WTC11 (cell line): ENCODE measurements around the gene SOX6. TPM values are rescaled to one million over a fixed set of nuclear protein-coding genes. Genes with fewer than 3 reads are reported as not detected.

Source experiments
- ATAC-seq: fragments of 200-7000 bp; cut with Tn5 transposase; 2 replicates; pipeline ENCODE4 v1.10.0; 2021; ENCODE audit warnings: mild to moderate bottlenecking, moderate library complexity
- CTCF ChIA-PET: fragments of 300-600 bp; sonication (Branson Sonifier 250); formaldehyde crosslinking; loops from one replicate; lab custom pipeline; 2021; ENCODE audit warnings: antibody characterized with exemption; lab: Charles Lee
- POLR2A ChIA-PET: fragments of 350-600 bp; sonication (Branson Sonifier 250); formaldehyde crosslinking; loops from one replicate; lab custom pipeline; 2021; ENCODE audit warnings: antibody characterized with exemption; lab: Charles Lee
- DNase-seq: peaks from one replicate; pipeline ENCODE4 v3.0.0; 2021; ENCODE audit warnings: low spot score
- H3K27ac Mint-ChIP-seq: 2 replicates; pipeline ENCODE4 v1.8.0; 2021; ENCODE audit warnings: mixed read lengths
- H3K27me3 Mint-ChIP-seq: 2 replicates; pipeline ENCODE4 v1.8.0; 2021; ENCODE audit warnings: low read depth, mild to moderate bottlenecking, moderate library complexity, mixed read lengths
- H3K36me3 Mint-ChIP-seq: 2 replicates; pipeline ENCODE4 v1.8.0; 2021; ENCODE audit warnings: mixed read lengths
- H3K4me1 Mint-ChIP-seq: 2 replicates; pipeline ENCODE4 v1.8.0; 2022; ENCODE audit warnings: mixed read lengths
- H3K4me3 Mint-ChIP-seq: 2 replicates; pipeline ENCODE4 v1.8.0; 2021; ENCODE audit warnings: mild to moderate bottlenecking, moderate library complexity, mixed read lengths
- H3K9me3 Mint-ChIP-seq: 2 replicates; pipeline ENCODE4 v1.8.0; 2021; ENCODE audit warnings: mixed read lengths
- AFF4 ChIP-seq: sonication (generic); formaldehyde crosslinking; IDR thresholded peaks from 2 replicates; pipeline ENCODE4 v1.8.1; 2023; ENCODE audit warnings: mild to moderate bottlenecking, missing genetic modification reagents, borderline replicate concordance
- ATF1 ChIP-seq: sonication (generic); formaldehyde crosslinking; IDR thresholded peaks from 2 replicates; pipeline ENCODE4 v1.8.1; 2023; ENCODE audit warnings: mild to moderate bottlenecking, moderate library complexity, missing genetic modification reagents
- ATF6 ChIP-seq: sonication (generic); formaldehyde crosslinking; IDR thresholded peaks from 2 replicates; pipeline ENCODE4 v1.8.1; 2023; ENCODE audit warnings: mild to moderate bottlenecking, missing genetic modification reagents
- CBFB ChIP-seq: sonication (generic); formaldehyde crosslinking; IDR thresholded peaks from 2 replicates; pipeline ENCODE4 v1.8.1; 2022; ENCODE audit warnings: mild to moderate bottlenecking, low read depth, missing genetic modification reagents
- CREM ChIP-seq: sonication (generic); formaldehyde crosslinking; IDR thresholded peaks from 2 replicates; pipeline ENCODE4 v1.8.1; 2022; ENCODE audit warnings: mild to moderate bottlenecking, missing genetic modification reagents, moderate library complexity
- FOXK1 ChIP-seq: sonication (generic); formaldehyde crosslinking; IDR thresholded peaks from 2 replicates; pipeline ENCODE4 v1.8.0; 2022; ENCODE audit warnings: mild to moderate bottlenecking, moderate library complexity, missing genetic modification reagents
- GABPB1 ChIP-seq: sonication (generic); formaldehyde crosslinking; IDR thresholded peaks from 2 replicates; pipeline ENCODE4 v1.8.1; 2023; ENCODE audit warnings: mild to moderate bottlenecking, missing genetic modification reagents
- HMGA2 ChIP-seq: fragments of 250-450 bp; sonication (Bioruptor Pico); IDR thresholded peaks from 2 replicates; pipeline ENCODE4 v1.4.0; 2021; ENCODE audit warnings: mild to moderate bottlenecking, moderate library complexity
- HMGXB4 ChIP-seq: sonication (generic); formaldehyde crosslinking; IDR thresholded peaks from 2 replicates; pipeline ENCODE4 v1.8.1; 2023; ENCODE audit warnings: mild to moderate bottlenecking, moderate library complexity, missing genetic modification reagents
- JAZF1 ChIP-seq: fragments of 250-450 bp; sonication (Bioruptor Pico); IDR thresholded peaks from 2 replicates; pipeline ENCODE4 v1.9.0; 2021; ENCODE audit warnings: moderate library complexity, mild to moderate bottlenecking, inconsistent platforms
- JUN ChIP-seq: sonication (generic); formaldehyde crosslinking; IDR thresholded peaks from 2 replicates; pipeline ENCODE4 v1.8.0; 2023; ENCODE audit warnings: mild to moderate bottlenecking, missing genetic modification reagents
- MLX ChIP-seq: sonication (generic); formaldehyde crosslinking; IDR thresholded peaks from 2 replicates; pipeline ENCODE4 v1.8.1; 2023; ENCODE audit warnings: mild to moderate bottlenecking, missing genetic modification reagents, moderate library complexity
- MXD4 ChIP-seq: fragments of 250-450 bp; sonication (Bioruptor Pico); IDR thresholded peaks from 2 replicates; pipeline ENCODE4 v1.8.0; 2021; ENCODE audit warnings: mild to moderate bottlenecking, moderate library complexity, borderline replicate concordance
- NFYB ChIP-seq: sonication (generic); formaldehyde crosslinking; conservative IDR thresholded peaks from 2 replicates; pipeline ENCODE4 v1.8.0; 2022; ENCODE audit warnings: low read depth, missing genetic modification reagents
- NR1H2 ChIP-seq: sonication (generic); formaldehyde crosslinking; IDR thresholded peaks from 2 replicates; pipeline ENCODE4 v1.9.0; 2021; ENCODE audit warnings: mild to moderate bottlenecking, moderate library complexity, missing genetic modification reagents
- NR2C2 ChIP-seq: sonication (generic); formaldehyde crosslinking; IDR thresholded peaks from 2 replicates; pipeline ENCODE4 v1.8.0; 2022; ENCODE audit warnings: mild to moderate bottlenecking, missing genetic modification reagents
- SP1 ChIP-seq: sonication (generic); formaldehyde crosslinking; conservative IDR thresholded peaks from 2 replicates; pipeline ENCODE4 v1.8.1; 2022; ENCODE audit warnings: missing genetic modification reagents
- STAT6 ChIP-seq: sonication (generic); formaldehyde crosslinking; conservative IDR thresholded peaks from 2 replicates; pipeline ENCODE4 v1.8.1; 2023; ENCODE audit warnings: mild to moderate bottlenecking, low read depth, missing genetic modification reagents, moderate library complexity
- TEAD1 ChIP-seq: sonication (generic); formaldehyde crosslinking; IDR thresholded peaks from 2 replicates; pipeline ENCODE4 v1.8.0; 2022; ENCODE audit warnings: mild to moderate bottlenecking, missing genetic modification reagents
- ZNF138 ChIP-seq: sonication (generic); formaldehyde crosslinking; conservative IDR thresholded peaks from 2 replicates; pipeline ENCODE4 v1.8.1; 2022; ENCODE audit warnings: mild to moderate bottlenecking, moderate library complexity, missing genetic modification reagents
- ZNF232 ChIP-seq: sonication (generic); formaldehyde crosslinking; IDR thresholded peaks from 2 replicates; pipeline ENCODE4 v1.8.0; 2022; ENCODE audit warnings: mild to moderate bottlenecking, missing genetic modification reagents
- ZNF263 ChIP-seq: sonication (generic); formaldehyde crosslinking; IDR thresholded peaks from 2 replicates; pipeline ENCODE4 v1.8.1; 2022; ENCODE audit warnings: low read depth, mild to moderate bottlenecking, moderate library complexity, missing genetic modification reagents
- ZNF423 ChIP-seq: fragments of 250-450 bp; sonication (Bioruptor Pico); IDR thresholded peaks from 2 replicates; pipeline ENCODE4 v2.1.2; 2022; ENCODE audit warnings: mild to moderate bottlenecking, moderate library complexity
- ZNF512 ChIP-seq: sonication (generic); formaldehyde crosslinking; IDR thresholded peaks from 2 replicates; pipeline ENCODE4 v1.8.1; 2022; ENCODE audit warnings: missing genetic modification reagents, borderline replicate concordance
- ZNF671 ChIP-seq: fragments of 250-450 bp; sonication (Bioruptor Pico); IDR thresholded peaks from 2 replicates; pipeline ENCODE4 v1.8.0; 2021; ENCODE audit warnings: mild to moderate bottlenecking
- total RNA-seq: library from RNA; stranded (reverse); gene quantifications from 3 replicates; pipeline ENCODE4 v1.2.3, GENCODE V29; 2021

Gene SOX6
- total RNA-seq, 1 experiment from 2014 or later, result 0.13 TPM

- ChIA-PET CTCF (no interaction called here), POLR2A (no interaction called here)
- no peaks in the 10 kb centered on the region for H3K9me3 Mint-ChIP-seq
- no peak overlapping the region for H3K4me3 Mint-ChIP-seq
- H3K27ac Mint-ChIP-seq, result no peak overlapping the region
- no peak for DNase-seq
- no peaks in the 10 kb centered on the region for H3K36me3 Mint-ChIP-seq
- ATAC-seq, result no peak
- no peak for TF ChIP-seq ZNF423
- TF ChIP-seq GABPB1 (CRISPR knock-in tag), result no peak
- TF ChIP-seq MXD4, result no peak
- no peak for TF ChIP-seq HMGXB4 (CRISPR knock-in tag)
- TF ChIP-seq NR1H2 (CRISPR knock-in tag), result no peak
- no peak for TF ChIP-seq CREM (CRISPR knock-in tag)
- no peak for TF ChIP-seq NFYB
- TF ChIP-seq JAZF1, result no peak
- TF ChIP-seq HMGA2 (CRISPR knock-in tag), result no peak
- TF ChIP-seq JUN (CRISPR knock-in tag), result no peak
- TF ChIP-seq ZNF512 (CRISPR knock-in tag), result no peak
- H3K4me1 Mint-ChIP-seq, result no peaks in the 10 kb centered on the region
- H3K27me3 Mint-ChIP-seq, result peaks cover 27% of the 10 kb centered on the region
Measured at GRCh38 chr11:16378906-16379305, 22.6 kb upstream of the SOX6 start.

- H3K4me3 Mint-ChIP-seq, result no peak overlapping the region
- H3K9me3 Mint-ChIP-seq, result no peaks in the 10 kb centered on the region
- no peaks in the 10 kb centered on the region for H3K4me1 Mint-ChIP-seq
- ChIA-PET CTCF (no interaction called here), POLR2A (no interaction called here)
- DNase-seq, result no peak
- peaks cover 23% of the 10 kb centered on the region for H3K27me3 Mint-ChIP-seq
- no peaks in the 10 kb centered on the region for H3K36me3 Mint-ChIP-seq
- ATAC-seq, result no peak
- H3K27ac Mint-ChIP-seq, result no peak overlapping the region
- TF ChIP-seq JUN (CRISPR knock-in tag), result no peak
- TF ChIP-seq ZNF232, result no peak
- TF ChIP-seq SP1 (CRISPR knock-in tag), result no peak
- no peak for TF ChIP-seq AFF4 (CRISPR knock-in tag)
- no peak for TF ChIP-seq FOXK1 (CRISPR knock-in tag)
- no peak for TF ChIP-seq GABPB1 (CRISPR knock-in tag)
- no peak for TF ChIP-seq CBFB (CRISPR knock-in tag)
- no peak for TF ChIP-seq ZNF263 (CRISPR knock-in tag)
- TF ChIP-seq ZNF671 (CRISPR knock-in tag), result no peak
- TF ChIP-seq ATF6 (CRISPR knock-in tag), result no peak
- TF ChIP-seq ZNF138, result no peak
- TF ChIP-seq STAT6 (CRISPR knock-in tag), result no peak
- TF ChIP-seq NR2C2 (CRISPR knock-in tag), result no peak
- TF ChIP-seq ATF1 (CRISPR knock-in tag), result no peak
- TF ChIP-seq MLX, result no peak
- TF ChIP-seq TEAD1 (CRISPR knock-in tag), result no peak
Measured at GRCh38 chr11:16377746-16378145, 21.4 kb upstream of the SOX6 start.
